Endothelial cell of umbilical vein (primary cell): ENCODE measurements around the gene SPTSSA. TPM values are rescaled to one million over a fixed set of nuclear protein-coding genes. Genes with fewer than 3 reads are reported as not detected.

Experiments
- BruUV-seq: library from RNA; stranded (reverse); fragments of 400-500 nt; replicated peaks from 2 replicates; lab custom pipeline; 2021; lab: Mats Ljungman, UMichigan
- CTCF ChIA-PET: fragments of 300-600, 350-600 bp; sonication (Branson Sonifier 250); formaldehyde crosslinking; loops from one replicate; lab custom pipeline; 2021; ENCODE audit warnings: antibody characterized with exemption, inconsistent platforms; lab: Charles Lee
- POLR2A ChIA-PET: fragments of 300-600, 350-600 bp; sonication (Branson Sonifier 250); formaldehyde crosslinking; loops from one replicate; lab custom pipeline; 2021; ENCODE audit warnings: antibody characterized with exemption, inconsistent platforms; lab: Charles Lee
- DNase-seq: peaks from one replicate; pipeline ENCODE4 v3.0.0-alpha.2; 2011; ENCODE audit warnings: low read depth, low spot score
- FAIRE-seq: peaks from 2 replicates; lab custom pipeline; 2011; peaks lifted over from hg19 to GRCh38; lab: Jason Lieb, UNC
- H2AFZ ChIP-seq: 2 replicates; pipeline ENCODE4 v1.6.0; 2012; ENCODE audit warnings: low read depth, low read length, control low read depth, inconsistent platforms
- H3K27ac ChIP-seq: 2 replicates; pipeline ENCODE4 v1.5.1; 2011; ENCODE audit warnings: low read depth, mild to moderate bottlenecking, control low read depth, low read length, moderate library complexity; ENCODE audit not compliant: insufficient read depth
- H3K27me3 ChIP-seq, 2 experiments: 2 replicates each; pipeline versions ENCODE4 v1.6.0 to v1.6.1; 2011; ENCODE audit warnings: low read length in 2 of 2, mixed read lengths in 1 of 2; ENCODE audit not compliant: control insufficient read depth in 2 of 2, insufficient read depth in 2 of 2
- H3K36me3 ChIP-seq, 2 experiments: 2 replicates in 1 of 2; 3 replicates in 1 of 2; pipeline ENCODE4 v1.5.1; 2011; ENCODE audit warnings: low read length in 2 of 2, mild to moderate bottlenecking in 1 of 2, moderate library complexity in 1 of 2; ENCODE audit not compliant: control insufficient read depth in 2 of 2, insufficient read depth in 2 of 2; ENCODE audit errors: extremely low read depth in 1 of 2
- H3K4me1 ChIP-seq: 3 replicates; pipeline ENCODE4 v1.5.1; 2011; ENCODE audit warnings: mild to moderate bottlenecking, low read length; ENCODE audit not compliant: control insufficient read depth, insufficient read depth; ENCODE audit errors: extremely low read depth
- H3K4me2 ChIP-seq: 2 replicates; pipeline ENCODE4 v1.6.1; 2011; ENCODE audit warnings: low read length, control low read depth, mixed read lengths; ENCODE audit not compliant: insufficient read depth
- H3K4me3 ChIP-seq, 3 experiments: fragments of 200-600 bp in 1 of 3; sonication (generic), shearing (Covaris generic) in 1 of 3; replicated peaks in 1 of 3; 2 replicates each; pipeline ENCODE4 v1.5.1; 2011 to 2016; ENCODE audit warnings: control low read depth in 3 of 3, low read length in 3 of 3, mild to moderate bottlenecking in 2 of 3, inconsistent platforms in 1 of 3, low read depth in 1 of 3, moderate library complexity in 1 of 3; ENCODE audit not compliant: insufficient read depth in 1 of 3
- H3K79me2 ChIP-seq: 2 replicates; pipeline ENCODE4 v1.6.0; 2012; ENCODE audit warnings: low read length, inconsistent platforms; ENCODE audit not compliant: control insufficient read depth, insufficient read depth
- H3K9ac ChIP-seq: replicated peaks from 2 replicates; pipeline ENCODE3; 2011; ENCODE audit warnings: low read length, control low read depth; ENCODE audit not compliant: insufficient read depth; ENCODE audit errors: extremely low read depth
- H3K9me1 ChIP-seq: replicated peaks from 3 replicates; pipeline ENCODE4 v1.6.0; 2011; ENCODE audit warnings: mild to moderate bottlenecking, low read length; ENCODE audit not compliant: control insufficient read depth, insufficient read depth; ENCODE audit errors: extremely low read depth
- H3K9me3 ChIP-seq: replicated peaks from 2 replicates; pipeline ENCODE4 v1.5.1; 2012; ENCODE audit warnings: low read length, inconsistent platforms; ENCODE audit not compliant: control insufficient read depth, insufficient read depth
- H4K20me1 ChIP-seq: replicated peaks from 2 replicates; pipeline ENCODE3; 2011; ENCODE audit warnings: mild to moderate bottlenecking, low read length; ENCODE audit not compliant: control insufficient read depth, insufficient read depth; ENCODE audit errors: extremely low read depth
- FOS ChIP-seq: IDR thresholded peaks from 2 replicates; pipeline ENCODE4 v1.6.1; 2011; ENCODE audit warnings: mild to moderate bottlenecking, low read length, moderate library complexity, borderline replicate concordance; ENCODE audit not compliant: insufficient read depth
- MAX ChIP-seq: IDR thresholded peaks from 2 replicates; pipeline ENCODE4 v1.6.1; 2011; ENCODE audit not compliant: insufficient read depth, insufficient read length
- MYC ChIP-seq: IDR thresholded peaks from one replicate; pipeline ENCODE4 v1.6.1; 2011; ENCODE audit warnings: mild to moderate bottlenecking, low read depth, low read length
- POLR2A ChIP-seq: IDR thresholded peaks from 2 replicates; pipeline ENCODE4 v1.6.1; 2012; ENCODE audit warnings: low read depth, mild to moderate bottlenecking, control low read depth, low read length
- dilution Hi-C: fragments of 300-500 bp; cut with MboI; formaldehyde crosslinking; loops from one replicate; pipeline ENCODE4 v1.15.0; 2019; ENCODE audit warnings: low sequenced_read_pairs; ENCODE audit not compliant: extremely low pct_ligation_motif_present
- intact Hi-C: fragments of 100-400 bp; cut with micrococcal nuclease; formaldehyde crosslinking; loops from one replicate; pipeline ENCODE4 v1.10.0; 2022
- polyA plus RNA-seq, 4 experiments: library from polyadenylated mRNA; depleted of rRNA in 3 of 4; stranded (reverse) in 3 of 4; unstranded in 1 of 4; fragments of >200 nt; gene quantifications; 2 replicates each; pipeline versions ENCODE4 v1.2.1 to v1.2.3, GENCODE V29; 2011 to 2012; ENCODE audit warnings: missing spikeins in 1 of 4
- total RNA-seq: library from RNA; stranded (reverse); gene quantifications from 2 replicates; pipeline ENCODE4 v1.2.3, GENCODE V29; 2021

SPTSSA gene
- total and polyA plus RNA-seq, 2 donors (not counting 3 experiments of a cell fraction or from before 2014, with no cell fraction given) = 21.3 to 24.3 TPM

GRCh38 chr14:34436960-34437728 lies 24.9 kb downstream of the SPTSSA start:
- intact Hi-C loops = no loop called here
- no peaks in the 10 kb centered on the region for H3K36me3 ChIP-seq
- H3K9me1 ChIP-seq = no peaks in the 10 kb centered on the region
- POLR2A ChIA-PET = interaction anchor here (0.5 kb wide), 1 partner anchor 8 kb away, joined by 3 read pairs; no protein-coding TSS in a partner anchor
- no peak overlapping the region for H3K9ac ChIP-seq
- peaks cover 25% of the 10 kb centered on the region for H3K79me2 ChIP-seq
- peaks cover 2% of the 10 kb centered on the region for H4K20me1 ChIP-seq
- H3K27me3 ChIP-seq = no peaks in the 10 kb centered on the region
- CTCF ChIA-PET = interaction anchor here (1.9 kb wide), 1 partner anchor 105 kb away, joined by 6 read pairs; no protein-coding TSS in a partner anchor
- no peak overlapping the region for H3K4me3 ChIP-seq
- FAIRE-seq (no peak), DNase-seq (no peak)
- H3K9me3 ChIP-seq = no peaks in the 10 kb centered on the region
- no peak overlapping the region for H3K4me2 ChIP-seq
- H3K27ac ChIP-seq = no peak overlapping the region
- TF ChIP-seq MAX (no peak), POLR2A (no peak)
- no peak overlapping the region for H2AFZ ChIP-seq
- H3K4me1 ChIP-seq = peaks cover 14% of the 10 kb centered on the region
- dilution Hi-C loops = no loop called here
- no TSS peak for BruUV-seq

- Histone ChIP-seq H2AFZ (no peak overlapping the region), H3K36me3 (no peaks in the 10 kb centered on the region), H3K9ac (no peak overlapping the region), H3K9me1 (no peaks in the 10 kb centered on the region), H3K9me3 (no peaks in the 10 kb centered on the region), H3K27ac (no peak overlapping the region), H4K20me1 (peaks cover 2% of the 10 kb centered on the region), H3K79me2 (peaks cover 23% of the 10 kb centered on the region), H3K27me3 (no peaks in the 10 kb centered on the region), H3K4me2 (no peak overlapping the region), H3K4me1 (peaks cover 14% of the 10 kb centered on the region), H3K4me3 (no peak overlapping the region)
- FAIRE-seq (peak; percentile 49), DNase-seq (peak; percentile 37)
- BruUV-seq = no TSS peak
- ChIA-PET POLR2A (no interaction called here), CTCF (interaction anchor here (0.7 to 1.9 kb wide), 2 partner anchors 105 to 680 kb away, joined by 3 to 6 read pairs; no protein-coding TSS in a partner anchor)
- TF ChIP-seq FOS (no peak), MYC (no peak), POLR2A (no peak)
- dilution Hi-C loops (no loop called here), intact Hi-C loops (no loop called here)
Observed at GRCh38 chr14:34436118-34436905, 25.7 kb downstream of the SPTSSA start.
